Measurements from ENCODE around the gene TIAM2.
A peak's percentile ranks its signal among the peaks of the same experiment; 100 is the strongest.
"Not testable (repeated sequence)": the region's sequence is repeated elsewhere in the genome, so short reads cannot be mapped to it uniquely, and the experiment has no call there.

TIAM2 gene

DNA sequence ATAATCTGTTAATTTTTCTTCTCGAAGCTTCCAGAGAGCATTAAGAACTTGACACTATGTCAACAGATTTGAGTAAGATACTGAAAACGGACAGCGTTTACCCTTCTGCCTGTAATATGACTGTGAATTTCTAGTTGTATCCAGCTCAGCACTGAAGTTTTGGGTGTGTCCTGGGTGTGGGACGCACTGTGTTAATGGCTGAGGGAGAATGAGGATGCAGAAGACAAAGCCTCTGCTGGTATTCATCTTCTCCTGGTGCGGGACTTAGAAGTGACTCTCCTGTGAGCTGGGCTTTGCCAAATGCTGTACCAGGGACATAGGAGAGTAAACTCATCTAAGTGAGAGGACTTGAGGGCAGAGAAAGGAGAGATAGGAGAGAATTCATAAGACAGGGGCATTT is 178.4 kb downstream of the TIAM2 start:
- DNase-seq, result no peak

- peak; percentile 65 for DNase-seq
Measured at GRCh38 chr6:155174576-155175211, 179.6 kb downstream of the TIAM2 start.

DNA sequence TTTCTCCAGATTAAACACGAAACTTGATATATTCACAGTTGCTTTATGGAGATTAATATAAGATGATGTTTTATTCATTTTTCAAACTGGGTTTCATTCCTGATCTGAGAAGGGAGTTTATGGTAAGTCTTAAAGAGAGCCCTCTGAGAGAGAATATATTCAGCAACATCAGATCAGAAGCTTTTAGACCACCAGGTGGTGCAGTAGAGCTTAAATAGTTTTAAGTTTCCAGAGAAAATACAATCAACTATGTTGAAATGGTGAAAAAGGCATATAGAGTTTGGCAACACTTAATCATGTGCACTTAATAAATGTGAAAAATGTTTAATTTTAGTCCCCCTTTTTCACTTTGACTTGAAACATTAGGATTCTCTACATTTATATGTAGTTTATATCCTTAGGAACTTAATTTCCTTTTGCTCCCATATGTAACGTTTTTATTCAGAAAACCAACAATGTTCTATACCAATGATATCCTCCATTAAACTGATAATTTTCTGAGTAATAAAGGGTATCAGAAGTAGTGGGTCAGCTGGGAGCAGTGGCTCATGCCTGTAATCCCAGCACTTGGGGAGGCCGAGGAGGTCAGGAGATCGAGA is 182.3 kb downstream of the TIAM2 start:
- no peak for DNase-seq

DNA sequence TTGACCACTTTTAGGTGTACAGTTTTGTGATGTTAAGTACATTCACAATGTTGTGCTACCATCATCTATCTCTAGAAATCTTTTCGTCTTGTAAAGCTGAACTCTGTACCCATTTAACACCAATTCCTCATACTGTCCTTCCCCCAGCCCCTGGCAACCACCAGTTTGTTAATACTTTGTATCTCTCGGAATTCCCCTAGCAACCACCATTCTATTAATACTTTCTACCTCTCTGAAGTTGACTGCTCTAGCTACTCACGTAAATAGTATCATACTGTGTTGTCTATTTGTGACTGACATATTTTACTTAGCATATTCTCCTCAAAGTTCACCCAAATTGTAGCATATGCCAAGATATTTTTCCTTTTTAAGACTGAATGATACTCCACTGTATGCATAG is 186.4 kb downstream of the TIAM2 start:
- no peak for DNase-seq

GRCh38 chr6:155182103-155182502 is 187.0 kb downstream of the TIAM2 start:
- no peak for DNase-seq

- no peak for DNase-seq
Measured at GRCh38 chr6:155183095-155183494, 188.0 kb downstream of the TIAM2 start.

DNA sequence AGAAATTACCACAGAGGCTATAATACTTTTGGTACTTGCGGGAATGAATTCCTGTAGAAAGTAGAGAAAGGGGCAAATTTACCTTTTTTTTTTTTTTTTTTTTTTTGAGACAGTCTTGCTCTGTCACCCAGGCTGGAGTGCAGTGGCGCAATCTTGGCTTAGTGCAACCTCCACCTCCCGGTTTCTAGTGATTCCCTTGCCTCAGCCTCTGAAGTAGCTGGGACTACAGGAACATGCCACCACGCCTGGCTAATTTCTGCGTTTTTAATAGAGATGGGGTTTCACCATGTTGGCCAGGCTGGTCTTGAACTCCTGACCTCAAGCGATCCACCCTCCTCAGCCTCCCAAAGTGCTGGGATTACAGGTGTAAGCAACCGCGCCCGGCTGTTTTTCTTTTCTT is 189.9 kb downstream of the TIAM2 start:
- DNase-seq, result not testable (repeated sequence)

DNA sequence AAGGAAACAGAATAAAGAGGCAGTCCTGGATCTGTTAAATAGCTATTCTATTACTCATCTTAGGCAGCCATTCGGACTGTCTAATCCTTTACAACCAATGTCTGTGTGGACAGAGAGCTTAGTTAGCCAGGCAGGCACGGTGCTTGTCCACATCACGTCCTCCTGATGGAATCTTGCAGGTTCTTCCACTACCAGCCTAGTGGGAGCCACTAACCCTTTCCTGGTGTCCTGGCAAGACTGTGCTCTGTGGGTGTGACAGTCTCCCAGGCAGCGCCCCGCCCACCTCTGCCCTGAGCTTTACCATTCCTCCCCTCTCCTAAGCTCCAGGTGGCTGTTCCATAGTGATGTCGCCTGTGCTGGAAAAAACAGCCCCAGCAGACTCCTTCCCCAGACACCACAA is 190.4 kb downstream of the TIAM2 start:
- no peak for DNase-seq

GRCh38 chr6:155186052-155186658 is 191.0 kb downstream of the TIAM2 start:
- no peak for DNase-seq

DNA sequence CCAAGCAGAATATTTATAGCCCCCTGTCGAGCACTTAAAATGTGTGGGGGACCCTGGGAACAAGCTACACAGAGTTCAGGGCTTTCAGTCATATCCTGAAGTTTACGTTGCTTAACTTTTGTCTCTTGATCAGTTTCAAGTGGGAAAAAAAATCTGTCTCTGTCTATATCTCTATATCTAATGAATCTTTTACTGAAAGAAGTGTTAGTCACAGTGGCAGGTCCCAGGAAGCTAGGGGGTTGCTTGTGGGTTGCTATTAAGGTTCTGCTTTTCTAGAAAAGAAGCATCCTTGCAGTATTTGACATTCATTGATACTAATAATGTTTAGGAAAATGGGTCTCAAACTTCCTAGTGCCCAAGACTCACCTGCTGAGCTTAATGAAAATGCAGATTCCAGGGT is 192.0 kb downstream of the TIAM2 start:
- DNase-seq, result no peak

DNA sequence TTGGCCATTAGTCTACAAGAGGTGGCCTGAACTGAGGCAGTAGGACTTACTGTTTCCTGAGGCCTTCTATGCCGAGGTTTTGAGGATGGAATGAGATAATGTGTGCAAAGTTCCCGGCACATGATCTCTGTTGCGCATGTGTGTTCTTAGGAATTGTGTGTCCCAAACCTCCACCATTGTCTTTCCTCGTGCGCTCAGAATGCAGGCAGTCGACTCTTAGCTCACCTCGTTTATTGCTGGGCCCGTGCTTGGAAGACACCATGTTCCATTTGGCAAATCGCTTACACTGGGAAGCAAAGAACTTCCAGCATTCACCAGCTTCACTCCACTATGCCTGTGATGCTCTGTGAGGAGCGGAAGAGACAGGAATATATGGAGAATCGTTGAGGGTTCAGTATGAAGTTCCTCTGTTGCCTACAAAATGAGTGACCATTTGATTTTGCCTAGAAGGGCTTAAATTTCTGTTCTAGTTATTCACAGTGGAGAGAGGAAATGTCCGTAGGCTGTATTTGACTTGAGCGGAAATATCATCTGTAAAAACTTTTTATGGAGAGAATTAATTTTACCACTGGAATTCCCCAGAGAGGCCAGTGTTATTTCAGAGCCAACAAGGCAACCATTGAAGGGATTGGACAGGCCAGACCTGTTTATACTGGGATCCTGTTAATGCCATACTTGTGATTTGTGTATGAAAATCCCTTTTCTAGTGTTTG is 193.0 kb downstream of the TIAM2 start:
- DNase-seq, result no peak

GRCh38 chr6:155188707-155189496 is 193.8 kb downstream of the TIAM2 start:
- peak; percentile 38 for DNase-seq

DNA sequence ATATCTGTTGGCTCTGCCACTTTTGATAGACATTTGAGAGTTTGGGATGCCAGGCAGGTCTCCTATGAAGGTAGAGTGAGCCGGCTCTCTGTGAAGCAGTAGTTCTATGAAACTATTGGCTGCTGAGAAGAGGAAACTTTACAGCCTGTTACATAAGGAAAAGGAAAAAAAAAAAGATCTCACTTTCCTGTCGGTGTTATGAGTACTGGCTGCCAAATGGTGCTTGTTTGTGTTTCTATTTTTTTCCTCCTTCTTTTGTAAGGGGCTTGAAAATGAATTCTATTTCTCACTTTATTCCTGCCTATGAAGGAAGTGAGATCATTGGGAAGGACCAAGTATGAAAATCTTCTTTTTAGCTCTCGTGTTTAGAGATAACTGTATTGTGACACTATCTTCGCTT is 195.6 kb downstream of the TIAM2 start:
- no peak for DNase-seq

DNA sequence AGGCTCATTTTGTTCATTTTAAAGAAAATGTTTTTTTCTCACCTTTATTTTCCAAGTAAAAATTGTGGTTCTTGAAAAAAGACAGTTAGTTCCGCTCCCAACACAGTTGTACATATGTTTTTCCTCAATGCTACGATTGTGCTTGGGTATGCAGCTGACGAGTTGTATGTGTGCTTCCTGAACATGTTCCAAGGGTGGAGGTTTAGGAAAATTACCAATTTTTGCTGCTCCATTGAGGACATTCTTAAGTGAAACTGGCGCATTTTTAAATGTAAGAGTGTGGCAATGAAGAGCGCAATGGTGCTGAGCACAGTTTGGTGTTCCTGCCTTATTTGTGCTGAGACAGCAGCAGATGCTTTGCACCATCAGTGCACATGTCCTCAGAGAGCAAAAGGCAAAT is 198.4 kb downstream of the TIAM2 start:
- DNase-seq, result no peak

DNA sequence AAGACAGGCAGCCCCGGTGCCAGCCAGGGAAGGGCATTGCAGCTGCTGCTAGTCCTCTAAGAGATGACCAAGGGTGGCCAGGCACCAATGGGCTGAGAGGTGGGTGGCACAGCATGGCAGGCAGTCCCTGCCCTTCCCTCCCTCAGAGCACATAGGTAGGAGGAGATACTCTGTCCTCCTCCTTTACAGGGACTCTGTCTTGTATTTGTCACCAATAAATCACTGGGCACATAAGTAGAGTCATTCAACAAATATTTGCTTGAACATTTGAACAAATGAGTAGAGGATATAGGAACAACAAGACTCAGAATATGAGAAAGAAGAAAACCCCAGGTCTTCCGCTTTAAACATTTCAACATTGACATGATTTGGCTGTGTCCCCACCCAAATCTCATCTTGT is 199.3 kb downstream of the TIAM2 start:
- DNase-seq, result no peak

GRCh38 chr6:155195903-155196302 is 200.8 kb downstream of the TIAM2 start:
- no peak for DNase-seq

DNA sequence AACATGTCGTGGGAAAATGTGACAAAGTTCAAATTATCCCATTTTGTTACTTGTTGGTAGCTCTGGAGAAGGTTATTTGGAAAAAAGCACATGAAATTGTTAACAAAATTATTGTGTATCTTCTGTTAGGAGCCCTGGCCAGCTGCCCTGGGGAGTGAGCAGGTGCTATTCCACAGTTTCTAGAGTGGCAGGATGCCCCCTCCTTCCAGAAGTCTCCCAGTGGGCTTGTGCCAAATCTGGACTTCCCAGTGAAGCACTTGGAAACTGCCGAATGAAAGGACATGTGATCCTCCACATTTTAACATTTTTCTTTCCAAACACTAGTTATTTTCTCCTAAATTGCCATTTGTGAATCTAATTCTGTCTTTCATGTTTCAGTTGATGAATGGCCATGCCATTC is 201.8 kb downstream of the TIAM2 start:
- DNase-seq, result no peak

GRCh38 chr6:155197932-155198331 is 202.8 kb downstream of the TIAM2 start:
- DNase-seq, result no peak

DNA sequence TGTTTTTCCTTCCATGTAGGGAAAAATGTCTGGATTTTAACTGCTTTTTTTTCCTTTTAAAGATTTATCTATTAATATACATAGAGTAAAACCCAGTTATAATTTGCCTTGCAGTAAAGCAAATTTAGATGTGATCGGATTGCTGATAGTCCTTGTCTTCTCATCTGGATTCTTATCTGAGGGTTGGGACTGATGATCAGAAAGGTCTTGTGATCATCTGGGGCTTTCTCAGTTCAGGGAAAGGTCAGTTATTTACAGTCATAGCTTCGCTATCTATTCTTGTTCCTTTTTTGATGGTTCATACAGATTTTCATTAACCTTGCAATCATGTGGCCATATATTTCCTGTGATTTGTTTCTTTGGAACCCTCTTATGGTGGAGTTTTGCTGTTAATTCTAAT is 204.9 kb downstream of the TIAM2 start:
- DNase-seq, result no peak

- no peak for DNase-seq
Measured at GRCh38 chr6:155201461-155202226, 206.5 kb downstream of the TIAM2 start.

GRCh38 chr6:155207223-155207622 is 212.1 kb downstream of the TIAM2 start:
- no peak for DNase-seq

DNA sequence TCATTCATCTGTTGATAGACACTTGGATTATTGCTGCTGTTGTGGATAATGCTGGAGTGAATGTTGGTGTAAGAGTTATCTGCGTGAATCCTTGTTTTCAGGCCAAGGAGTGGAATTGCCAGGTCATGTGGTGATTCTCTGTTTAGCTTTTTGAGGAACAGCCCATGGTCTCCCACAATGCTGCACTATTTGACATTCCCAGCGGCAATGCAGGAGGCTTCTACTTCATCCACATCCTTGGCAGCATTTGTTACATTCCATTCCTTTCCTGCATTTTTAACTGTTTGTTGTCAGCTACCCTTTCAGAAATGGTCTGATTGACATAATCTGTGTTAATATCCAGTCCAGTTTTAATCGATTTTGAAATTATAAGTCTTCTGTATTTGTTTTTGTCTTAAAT is 217.0 kb downstream of the TIAM2 start:
- DNase-seq, result no peak

Data from right hindlimb (tissue), 1 donor.